PC-9 (cell line): ENCODE results near the gene SDK1.

ENCODE experiments used
- CTCF ChIP-seq: fragments of 200-600 bp; sonication (generic); conservative IDR thresholded peaks from 2 replicates; pipeline ENCODE4 v1.6.1; 2017; ENCODE audit warnings: mixed run types, antibody characterized with exemption, mild to moderate bottlenecking, moderate library complexity
- EZH2 ChIP-seq: fragments of 200-600 bp; sonication (generic); IDR thresholded peaks from 2 replicates; pipeline ENCODE4 v1.8.0; 2017; ENCODE audit warnings: antibody characterized with exemption, low read depth

- TF ChIP-seq EZH2, result no peak
- no peak for TF ChIP-seq CTCF
These were observed 1007.1 kb downstream of the SDK1 start for GRCh38 chr7:4308205-4308590.
